CD4-positive, alpha-beta T cell (primary cell): ENCODE measurements around the gene ABCA9. TPM values are rescaled to one million over a fixed set of nuclear protein-coding genes. Genes with fewer than 3 reads are reported as not detected.

Source experiments
- ATAC-seq: fragments of 200-7000 bp; cut with Tn5 transposase; one replicate; pipeline ENCODE4 v1.10.0; 2022; ENCODE audit warnings: mild to moderate bottlenecking; ENCODE audit not compliant: poor library complexity
- CTCF ChIA-PET: fragments of 350-600 bp; sonication (Branson Sonifier 250); formaldehyde crosslinking; loops from one replicate; lab custom pipeline; 2021; ENCODE audit warnings: antibody characterized with exemption, inconsistent platforms; lab: Charles Lee
- POLR2A ChIA-PET: fragments of 350-600 bp; sonication (Branson Sonifier 250); formaldehyde crosslinking; loops from one replicate; lab custom pipeline; 2021; ENCODE audit warnings: antibody characterized with exemption, inconsistent platforms; lab: Charles Lee
- DNase-seq, 14 experiments: peaks; one replicate each; pipeline ENCODE4 v3.0.0-alpha.2; 2013 to 2020; ENCODE audit warnings: mixed read lengths in 2 of 14
- H3K27ac ChIP-seq, 2 donors: one replicate each; pipeline versions ENCODE4 v1.5.1 to v1.7.0; 2013; ENCODE audit warnings: low read length in 2 of 2, low read depth in 1 of 2, mild to moderate bottlenecking in 1 of 2
- H3K27me3 ChIP-seq, 2 experiments: 1 replicate in 1 of 2; 2 replicates in 1 of 2; pipeline versions ENCODE4 v1.6.1 to v1.7.0; 2013; ENCODE audit warnings: low read length in 2 of 2, control low read depth in 1 of 2, mild to moderate bottlenecking in 1 of 2, moderate library complexity in 1 of 2; ENCODE audit not compliant: insufficient read depth in 2 of 2, control insufficient read depth in 1 of 2
- H3K36me3 ChIP-seq: one replicate; pipeline ENCODE4 v1.6.1; 2013; ENCODE audit warnings: low read length, control low read depth; ENCODE audit not compliant: insufficient read depth
- H3K4me1 ChIP-seq: one replicate; pipeline ENCODE4 v1.6.1; 2013; ENCODE audit warnings: low read length, control low read depth; ENCODE audit not compliant: insufficient read depth
- H3K4me3 ChIP-seq: one replicate; pipeline ENCODE4 v1.5.1; 2013; ENCODE audit warnings: mild to moderate bottlenecking, low read length, moderate library complexity
- H3K9me3 ChIP-seq, 2 experiments: 1 replicate in 1 of 2; 2 replicates in 1 of 2; pipeline versions ENCODE4 v1.6.1 to v1.7.0; 2013; ENCODE audit warnings: low read length in 2 of 2, mild to moderate bottlenecking in 2 of 2, control low read depth in 1 of 2, moderate library complexity in 1 of 2; ENCODE audit not compliant: control insufficient read depth in 1 of 2, insufficient read depth in 1 of 2
- H3K27ac Mint-ChIP-seq: one replicate; pipeline ENCODE4 v1.8.0; 2020; ENCODE audit warnings: mixed read lengths
- H3K27me3 Mint-ChIP-seq: one replicate; pipeline ENCODE4 v1.8.0; 2021; ENCODE audit warnings: mixed read lengths
- H3K36me3 Mint-ChIP-seq: one replicate; pipeline ENCODE4 v1.8.0; 2021; ENCODE audit warnings: low read depth, mixed read lengths
- H3K4me1 Mint-ChIP-seq: one replicate; pipeline ENCODE4 v1.8.0; 2021; ENCODE audit warnings: low read depth, mixed read lengths
- H3K4me3 Mint-ChIP-seq: one replicate; pipeline ENCODE4 v1.8.0; 2020; ENCODE audit warnings: mild to moderate bottlenecking, mixed read lengths
- H3K9me3 Mint-ChIP-seq: one replicate; pipeline ENCODE4 v1.8.0; 2020; ENCODE audit warnings: mixed read lengths
- intact Hi-C, 2 experiments: fragments of 100-400 bp; cut with DNase I in 1 of 2; cut with micrococcal nuclease in 1 of 2; formaldehyde crosslinking; loops; one replicate each; pipeline versions ENCODE4 v1.15.1 to v1.9.0; 2023 to 2025; cut with DNase I, micrococcal nuclease
- total RNA-seq, 174 experiments: library from RNA in 2 of 174; stranded (reverse) in 2 of 174; gene quantifications; one replicate each; pipeline ENCODE4 v1.2.3 and lab custom pipeline; 2021 to 2026
- TF ChIP-seq, protein P1 (sequence below): fragments of 200-600 bp; IDR thresholded peaks from one replicate; pipeline ENCODE4 v1.8.0; 2022; ENCODE audit warnings: antibody characterized with exemption, mild to moderate bottlenecking

The ABCA9 gene
- total RNA-seq, 2 experiments from 2014 or later: 0.03 TPM

GRCh38 chr17:69048634-69049033 is 12.1 kb downstream of the ABCA9 start:
- ChIA-PET CTCF (no interaction called here), POLR2A (no interaction called here)
- H3K27me3 Mint-ChIP-seq: peaks cover 11% of the 10 kb centered on the region
- Histone ChIP-seq H3K27me3 (no peaks in the 10 kb centered on the region), H3K36me3 (no peaks in the 10 kb centered on the region), H3K9me3 (peaks cover 0 to 3% of the 10 kb centered on the region in 2 experiments), H3K27ac (no peak overlapping the region), H3K4me1 (no peaks in the 10 kb centered on the region), H3K4me3 (no peak overlapping the region)
- H3K36me3 Mint-ChIP-seq: no peaks in the 10 kb centered on the region
- no peak for DNase-seq
- intact Hi-C loops: no loop called here
- no peak overlapping the region for H3K4me3 Mint-ChIP-seq
- peaks cover 5% of the 10 kb centered on the region for H3K9me3 Mint-ChIP-seq
- H3K4me1 Mint-ChIP-seq: peaks cover 4% of the 10 kb centered on the region
- no peak for ATAC-seq
- H3K27ac Mint-ChIP-seq: no peak overlapping the region
- TF ChIP-seq, protein P1, sequence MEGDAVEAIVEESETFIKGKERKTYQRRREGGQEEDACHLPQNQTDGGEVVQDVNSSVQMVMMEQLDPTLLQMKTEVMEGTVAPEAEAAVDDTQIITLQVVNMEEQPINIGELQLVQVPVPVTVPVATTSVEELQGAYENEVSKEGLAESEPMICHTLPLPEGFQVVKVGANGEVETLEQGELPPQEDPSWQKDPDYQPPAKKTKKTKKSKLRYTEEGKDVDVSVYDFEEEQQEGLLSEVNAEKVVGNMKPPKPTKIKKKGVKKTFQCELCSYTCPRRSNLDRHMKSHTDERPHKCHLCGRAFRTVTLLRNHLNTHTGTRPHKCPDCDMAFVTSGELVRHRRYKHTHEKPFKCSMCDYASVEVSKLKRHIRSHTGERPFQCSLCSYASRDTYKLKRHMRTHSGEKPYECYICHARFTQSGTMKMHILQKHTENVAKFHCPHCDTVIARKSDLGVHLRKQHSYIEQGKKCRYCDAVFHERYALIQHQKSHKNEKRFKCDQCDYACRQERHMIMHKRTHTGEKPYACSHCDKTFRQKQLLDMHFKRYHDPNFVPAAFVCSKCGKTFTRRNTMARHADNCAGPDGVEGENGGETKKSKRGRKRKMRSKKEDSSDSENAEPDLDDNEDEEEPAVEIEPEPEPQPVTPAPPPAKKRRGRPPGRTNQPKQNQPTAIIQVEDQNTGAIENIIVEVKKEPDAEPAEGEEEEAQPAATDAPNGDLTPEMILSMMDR: no peak

DNA sequence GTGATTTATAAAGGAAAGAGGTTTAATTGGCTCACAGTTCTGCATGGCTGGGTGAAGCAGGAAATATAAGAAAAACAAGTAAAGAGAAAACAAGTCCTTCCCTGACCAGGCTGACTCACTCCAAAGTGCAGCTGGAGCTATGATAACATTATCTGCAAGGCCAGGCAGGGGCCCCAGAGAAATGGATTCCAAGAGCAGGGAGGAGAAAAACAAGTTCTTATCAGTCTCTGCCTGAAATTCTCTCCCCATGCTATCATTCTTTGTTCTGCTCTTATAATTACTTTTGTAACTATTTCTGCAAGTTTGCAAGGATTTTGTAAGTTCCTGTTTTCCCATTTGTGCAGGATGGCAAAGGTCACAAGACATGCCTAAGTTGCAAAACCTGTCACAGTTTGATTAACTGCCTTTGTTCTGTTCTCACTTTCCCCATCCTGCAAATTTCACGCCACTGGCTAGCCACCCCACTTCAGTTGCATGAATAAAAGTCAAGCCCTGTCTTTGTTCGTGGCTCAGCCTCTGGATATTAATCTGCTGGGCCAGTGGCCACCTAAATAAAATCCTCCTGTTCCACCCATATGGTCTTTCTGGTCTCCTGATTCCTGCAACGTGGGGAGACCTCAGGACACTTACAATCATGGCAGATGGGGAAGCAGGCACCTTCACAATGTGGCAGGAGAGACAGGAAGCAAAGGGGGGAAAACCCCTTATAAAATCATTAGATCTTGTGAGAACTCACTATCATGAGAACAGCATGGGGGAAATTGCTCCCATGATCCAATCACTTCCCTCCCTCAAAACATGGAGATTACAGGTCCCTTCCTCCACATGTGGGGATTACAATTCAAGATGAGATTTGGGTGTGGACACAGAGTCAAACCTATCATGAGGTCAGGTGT is 13.1 kb downstream of the ABCA9 start:
- TF ChIP-seq, protein P1: no peak
- H3K4me3 ChIP-seq: no peak overlapping the region
- DNase-seq (peak in 1 of 14 experiments; percentile 5), ATAC-seq (no peak)
- H3K27ac Mint-ChIP-seq: no peak overlapping the region
- POLR2A ChIA-PET: no interaction called here
- no peaks in the 10 kb centered on the region for H3K36me3 Mint-ChIP-seq
- H3K4me3 Mint-ChIP-seq: no peak overlapping the region
- H3K9me3 ChIP-seq: no peaks in the 10 kb centered on the region
- H3K4me1 ChIP-seq: no peaks in the 10 kb centered on the region
- H3K36me3 ChIP-seq: no peaks in the 10 kb centered on the region
- H3K9me3 Mint-ChIP-seq: no peaks in the 10 kb centered on the region
- H3K4me1 Mint-ChIP-seq: peaks cover 4% of the 10 kb centered on the region
- no peaks in the 10 kb centered on the region for H3K27me3 ChIP-seq
- intact Hi-C loops: no loop called here
- no peak overlapping the region for H3K27ac ChIP-seq
- CTCF ChIA-PET: no interaction called here
- H3K27me3 Mint-ChIP-seq: peaks cover 11% of the 10 kb centered on the region

GRCh38 chr17:69046121-69046807 is 14.5 kb downstream of the ABCA9 start:
- Histone ChIP-seq H3K27me3 (no peaks in the 10 kb centered on the region), H3K27ac (no peak overlapping the region), H3K4me1 (no peaks in the 10 kb centered on the region), H3K9me3 (no peaks in the 10 kb centered on the region), H3K36me3 (no peaks in the 10 kb centered on the region), H3K4me3 (no peak overlapping the region)
- no peak for DNase-seq
- POLR2A ChIA-PET: no interaction called here
- Mint-ChIP-seq H3K36me3 (no peaks in the 10 kb centered on the region), H3K27ac (no peak overlapping the region), H3K4me3 (no peak overlapping the region), H3K4me1 (peaks cover 4% of the 10 kb centered on the region), H3K9me3 (no peaks in the 10 kb centered on the region), H3K27me3 (peaks cover 11% of the 10 kb centered on the region)
- no peak for ATAC-seq
- TF ChIP-seq, protein P1: no peak
- intact Hi-C loops: no loop called here
- CTCF ChIA-PET: no interaction called here
